OCI-LY3 (cell line): ENCODE results near the gene SERTAD1.

Experiments
- EZH2phosphoT487 ChIP-seq: fragments of 200-600 bp; shearing (Covaris generic); IDR thresholded peaks from 2 replicates; pipeline ENCODE4 v1.6.1; 2018; ENCODE audit warnings: antibody characterized with exemption, mixed run types, low read depth
- TF ChIP-seq, protein P1 (sequence below): fragments of 200-600, 300-600 bp; sonication (generic); IDR thresholded peaks from 2 replicates; pipeline ENCODE4 v1.5.1; 2014; ENCODE audit warnings: antibody characterized with exemption, low read length, low read depth

DNA sequence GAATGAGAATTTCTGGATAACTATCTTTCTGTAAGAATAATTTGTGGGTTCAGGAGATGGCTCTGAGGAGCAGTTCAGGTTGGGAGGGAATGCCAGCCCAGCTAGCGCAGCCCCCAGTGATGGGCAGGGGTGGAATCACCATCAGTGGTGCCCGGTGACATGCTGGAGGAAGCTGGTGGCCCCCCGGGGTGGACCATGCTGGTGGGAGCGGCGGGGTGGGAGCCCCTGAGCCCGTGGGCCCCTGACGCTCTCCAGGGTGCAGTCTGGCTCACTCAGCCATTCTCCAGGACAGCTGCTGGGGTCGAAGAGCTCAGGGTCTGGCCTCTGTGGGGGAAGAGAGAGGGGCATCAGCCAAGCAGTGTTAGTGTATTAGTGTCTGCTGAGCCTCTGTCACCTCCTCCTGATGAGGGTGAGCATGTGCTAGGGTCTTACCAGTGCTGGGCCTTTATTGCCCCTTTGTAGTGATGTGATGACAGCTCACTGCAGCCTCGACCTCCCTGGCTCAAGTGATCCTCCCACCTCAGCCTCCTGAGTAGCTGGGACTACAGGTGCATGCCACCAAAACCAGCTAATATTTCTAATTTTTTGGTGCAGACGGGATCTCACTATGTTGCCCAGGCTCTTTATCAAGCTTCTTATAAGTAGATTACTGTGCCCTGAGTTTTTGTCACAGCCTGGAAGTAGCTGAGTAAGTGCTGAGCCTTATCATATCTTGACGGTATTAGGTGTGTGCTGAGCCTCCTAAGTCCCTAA, 46.2 kb downstream of the SERTAD1 start:
- TF ChIP-seq, protein P1, sequence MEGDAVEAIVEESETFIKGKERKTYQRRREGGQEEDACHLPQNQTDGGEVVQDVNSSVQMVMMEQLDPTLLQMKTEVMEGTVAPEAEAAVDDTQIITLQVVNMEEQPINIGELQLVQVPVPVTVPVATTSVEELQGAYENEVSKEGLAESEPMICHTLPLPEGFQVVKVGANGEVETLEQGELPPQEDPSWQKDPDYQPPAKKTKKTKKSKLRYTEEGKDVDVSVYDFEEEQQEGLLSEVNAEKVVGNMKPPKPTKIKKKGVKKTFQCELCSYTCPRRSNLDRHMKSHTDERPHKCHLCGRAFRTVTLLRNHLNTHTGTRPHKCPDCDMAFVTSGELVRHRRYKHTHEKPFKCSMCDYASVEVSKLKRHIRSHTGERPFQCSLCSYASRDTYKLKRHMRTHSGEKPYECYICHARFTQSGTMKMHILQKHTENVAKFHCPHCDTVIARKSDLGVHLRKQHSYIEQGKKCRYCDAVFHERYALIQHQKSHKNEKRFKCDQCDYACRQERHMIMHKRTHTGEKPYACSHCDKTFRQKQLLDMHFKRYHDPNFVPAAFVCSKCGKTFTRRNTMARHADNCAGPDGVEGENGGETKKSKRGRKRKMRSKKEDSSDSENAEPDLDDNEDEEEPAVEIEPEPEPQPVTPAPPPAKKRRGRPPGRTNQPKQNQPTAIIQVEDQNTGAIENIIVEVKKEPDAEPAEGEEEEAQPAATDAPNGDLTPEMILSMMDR: no peak
- TF ChIP-seq EZH2phosphoT487: no peak
